DMS 273 (cell line): Measurements from ENCODE around the gene NPR1.
"Not testable (repeated sequence)": the region's sequence is repeated elsewhere in the genome, so short reads cannot be mapped to it uniquely, and the experiment has no call there.

Experiments used
- DNase-seq: peaks from one replicate; lab custom pipeline; 2025; ENCODE audit not compliant: unreplicated experiment; lab: John Stamatoyannopoulos, UW

Gene NPR1

GRCh38 chr1:153723687-153724086 is 45.2 kb downstream of the NPR1 start:
- no peak for DNase-seq

GRCh38 chr1:153724634-153725033 is 46.1 kb downstream of the NPR1 start:
- not testable (repeated sequence) for DNase-seq

DNA sequence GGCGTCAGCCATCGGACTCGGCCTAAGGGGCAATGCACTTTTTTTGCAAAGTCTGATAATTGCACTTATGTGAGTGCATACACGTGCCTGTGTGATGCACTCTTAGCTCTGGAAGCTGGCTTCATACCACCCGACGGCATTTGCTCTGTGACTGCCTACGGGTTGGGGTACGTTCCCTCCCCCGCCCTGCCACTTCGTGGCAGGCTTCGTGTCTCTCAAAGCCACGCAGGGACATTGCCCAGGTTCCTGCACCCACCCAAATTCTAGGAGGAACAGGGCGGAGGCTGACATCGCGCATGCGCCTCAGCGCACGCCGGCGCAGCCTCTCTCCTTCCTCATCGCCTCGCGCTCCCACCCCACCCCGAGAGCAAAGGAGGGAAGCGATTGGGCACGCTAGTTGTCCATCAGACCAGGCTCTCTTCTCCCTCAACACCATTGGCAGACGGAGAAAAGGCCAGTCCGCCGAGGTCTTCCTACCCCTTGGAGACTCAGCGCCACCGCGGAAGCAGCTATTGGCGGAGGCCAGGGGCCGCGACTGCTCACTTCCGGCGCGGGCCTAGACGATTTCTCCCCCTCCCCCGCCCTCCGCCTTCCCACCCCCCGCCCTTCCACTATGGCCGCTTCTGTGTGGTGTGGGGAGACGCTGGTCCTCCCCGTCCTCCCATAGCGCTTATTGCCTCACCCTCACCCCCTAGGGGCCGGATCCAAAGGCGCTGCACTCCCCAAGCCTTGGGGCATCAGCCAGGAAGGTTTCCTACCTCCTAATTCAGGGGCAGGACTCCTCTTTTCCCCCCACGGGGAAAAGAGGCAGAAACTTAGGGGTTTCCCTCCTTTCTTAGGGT is 49.2 kb downstream of the NPR1 start, which contains the start of gene INTS3:
TSS of gene INTS3 (plus strand) at position 588 of the 842 bp plus-strand sequence. CDS start 585 bp downstream, outside the sequence.
- DNase-seq: peak; percentile 100

- DNase-seq: peak; percentile 79
These were observed 50.0 kb downstream of the NPR1 start for GRCh38 chr1:153728305-153729066.

GRCh38 chr1:153730468-153730988 is 52.0 kb downstream of the NPR1 start:
- no peak for DNase-seq

GRCh38 chr1:153733970-153734369 is 55.5 kb downstream of the NPR1 start:
- no peak for DNase-seq

- no peak for DNase-seq
These were observed 56.1 kb downstream of the NPR1 start for GRCh38 chr1:153734396-153735089.

DNA sequence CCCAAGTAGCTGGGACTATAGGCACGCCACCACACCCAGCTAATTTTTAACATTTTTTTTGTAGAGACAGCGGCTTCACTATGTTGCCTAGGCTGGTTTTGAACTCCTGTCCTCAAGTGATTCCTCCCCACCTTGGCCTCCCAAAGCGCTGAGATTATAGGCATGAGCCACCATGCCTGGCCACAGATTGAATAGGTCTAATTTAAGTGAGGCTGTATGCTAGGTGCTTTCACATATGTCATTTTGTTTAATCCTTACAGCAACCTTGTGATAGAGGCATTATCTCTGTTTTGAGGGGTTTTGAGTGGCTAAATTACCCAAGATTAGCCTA is 56.6 kb downstream of the NPR1 start:
- DNase-seq: no peak

- no peak for DNase-seq
These were observed 63.5 kb downstream of the NPR1 start for GRCh38 chr1:153741986-153742385.

- no peak for DNase-seq
These were observed 64.1 kb downstream of the NPR1 start for GRCh38 chr1:153742411-153743142.
